Posterior vena cava (tissue), 2 donors: ENCODE measurements around the gene ZSCAN4. TPM values are rescaled to one million over a fixed set of nuclear protein-coding genes. Genes with fewer than 3 reads are reported as not detected.

ENCODE experiments used
- total RNA-seq, 2 donors: library from RNA; stranded (reverse); fragmentation: NEBNext Ultra II Directional; extraction: Animal tissue kit (Norgen Biotek cat#: 25700); gene quantifications; one replicate each; pipeline ENCODE4 v1.2.1, GENCODE V29; 2021
- donor health status: DM: yes; HTN: yes; CAD: no.
- donor health status: DM: yes; HTN: yes; CAD: no.

ZSCAN4 gene
- total RNA-seq, 2 donors from 2014 or later, result 0.10 TPM; not detected in 1

Other genes with a start within 250 kb of the ZSCAN4 start
- 10 to 100 TPM in 1 of 2 donors, 1 to 10 TPM in 1; 7.1 to 10.2 TPM for gene ZNF749, start 233.6 kb upstream of the ZSCAN4 start, total RNA-seq
- 1 to 10 TPM in 1 of 2 donors, under 1 TPM in 1; 0.88 to 1.2 TPM for gene VN1R1, start 211.8 kb upstream of the ZSCAN4 start, total RNA-seq
- gene ZNF772, start 191.4 kb upstream of the ZSCAN4 start, total RNA-seq, result 1 to 10 TPM; 6.3 to 8.1 TPM
- 1 to 10 TPM; 8.2 to 8.3 TPM for gene ZNF419, start 181.2 kb upstream of the ZSCAN4 start, total RNA-seq
- 1 to 10 TPM; 5.7 to 7.2 TPM for gene ZNF773, start 169.0 kb upstream of the ZSCAN4 start, total RNA-seq
- 1 to 10 TPM; 4.3 to 6.1 TPM for gene ZNF549, start 141.6 kb upstream of the ZSCAN4 start, total RNA-seq
- gene ZNF550, start 109.1 kb upstream of the ZSCAN4 start, total RNA-seq, result 1 to 10 TPM; 3.7 to 4.5 TPM
- 1 to 10 TPM; 3.9 to 5.3 TPM for gene ZNF416, start 90.0 kb upstream of the ZSCAN4 start, total RNA-seq
- 1 to 10 TPM; 4.5 to 5.0 TPM for gene ZIK1, start 84.8 kb upstream of the ZSCAN4 start, total RNA-seq
- 1 to 10 TPM; 1.6 to 2.4 TPM for gene ZNF530, start 69.0 kb upstream of the ZSCAN4 start, total RNA-seq
- gene ZNF134, start 54.7 kb upstream of the ZSCAN4 start, total RNA-seq, result 10 to 100 TPM; 14.9 to 18.0 TPM
- gene ZNF211, start 35.8 kb upstream of the ZSCAN4 start, total RNA-seq, result 1 to 10 TPM; 6.9 to 8.0 TPM
- 1 to 10 TPM; 4.8 to 7.7 TPM for gene ZNF551, start 13.0 kb downstream of the ZSCAN4 start, total RNA-seq
- gene ZNF154, start 40.3 kb downstream of the ZSCAN4 start, total RNA-seq, result 1 to 10 TPM; 3.7 to 5.9 TPM
- 1 to 10 TPM; 5.5 to 6.5 TPM for gene ZNF671, start 58.7 kb downstream of the ZSCAN4 start, total RNA-seq
- 10 to 100 TPM in 1 of 2 donors, 1 to 10 TPM in 1; 9.4 to 11.1 TPM for gene ZNF776, start 77.9 kb downstream of the ZSCAN4 start, total RNA-seq
- gene ZNF586, start 100.7 kb downstream of the ZSCAN4 start, total RNA-seq, result 10 to 100 TPM in 1 of 2 donors, 1 to 10 TPM in 1; 9.8 to 15.1 TPM
- gene ZNF552, start 146.0 kb downstream of the ZSCAN4 start, total RNA-seq, result 1 to 10 TPM; 6.0 to 7.9 TPM
- 10 to 100 TPM; 11.8 to 13.0 TPM for gene ZNF587B, start 161.4 kb downstream of the ZSCAN4 start, total RNA-seq
- gene ZNF587, start 180.9 kb downstream of the ZSCAN4 start, total RNA-seq, result 10 to 100 TPM; 18.3 to 22.2 TPM
- gene ZNF814, start 220.1 kb downstream of the ZSCAN4 start, total RNA-seq, result 10 to 100 TPM; 10.7 to 13.3 TPM
- 10 to 100 TPM; 12.6 to 13.5 TPM for gene ZNF417, start 247.7 kb downstream of the ZSCAN4 start, total RNA-seq